ENCODE results near the gene CAMK1D. TPM values are rescaled to one million over a fixed set of nuclear protein-coding genes. Genes with fewer than 3 reads are reported as not detected.

The CAMK1D gene
- total and polyA plus RNA-seq, 3 donors from 2014 or later, result 10.0 to 14.5 (median 14.0) TPM

- no peaks in the 10 kb centered on the region for H3K9me3 ChIP-seq
- intact Hi-C loops (cut with DNase I; ENCODE audit: low total_unique reads), result no loop called here
- H3K4me1 ChIP-seq, result no peaks in the 10 kb centered on the region
- no peak for DNase-seq
- no peak for TF ChIP-seq POLR2A (IDR thresholded peaks at IDR 0.05)
- TF ChIP-seq, protein P1, sequence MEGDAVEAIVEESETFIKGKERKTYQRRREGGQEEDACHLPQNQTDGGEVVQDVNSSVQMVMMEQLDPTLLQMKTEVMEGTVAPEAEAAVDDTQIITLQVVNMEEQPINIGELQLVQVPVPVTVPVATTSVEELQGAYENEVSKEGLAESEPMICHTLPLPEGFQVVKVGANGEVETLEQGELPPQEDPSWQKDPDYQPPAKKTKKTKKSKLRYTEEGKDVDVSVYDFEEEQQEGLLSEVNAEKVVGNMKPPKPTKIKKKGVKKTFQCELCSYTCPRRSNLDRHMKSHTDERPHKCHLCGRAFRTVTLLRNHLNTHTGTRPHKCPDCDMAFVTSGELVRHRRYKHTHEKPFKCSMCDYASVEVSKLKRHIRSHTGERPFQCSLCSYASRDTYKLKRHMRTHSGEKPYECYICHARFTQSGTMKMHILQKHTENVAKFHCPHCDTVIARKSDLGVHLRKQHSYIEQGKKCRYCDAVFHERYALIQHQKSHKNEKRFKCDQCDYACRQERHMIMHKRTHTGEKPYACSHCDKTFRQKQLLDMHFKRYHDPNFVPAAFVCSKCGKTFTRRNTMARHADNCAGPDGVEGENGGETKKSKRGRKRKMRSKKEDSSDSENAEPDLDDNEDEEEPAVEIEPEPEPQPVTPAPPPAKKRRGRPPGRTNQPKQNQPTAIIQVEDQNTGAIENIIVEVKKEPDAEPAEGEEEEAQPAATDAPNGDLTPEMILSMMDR (IDR thresholded peaks at IDR 0.05), result no peak
- H3K36me3 ChIP-seq (ENCODE audit: low read depth, missing control alignments), result no peaks in the 10 kb centered on the region
- no peak overlapping the region for H3K4me3 ChIP-seq
- 81 to 87% methylated on average over 15 of the region's 15 CpGs for WGBS, 2 donors
- H3K27ac ChIP-seq, result no peak overlapping the region
- no peaks in the 10 kb centered on the region for H3K27me3 ChIP-seq
Measured at GRCh38 chr10:12597788-12598765, 248.7 kb downstream of the CAMK1D start.

DNA sequence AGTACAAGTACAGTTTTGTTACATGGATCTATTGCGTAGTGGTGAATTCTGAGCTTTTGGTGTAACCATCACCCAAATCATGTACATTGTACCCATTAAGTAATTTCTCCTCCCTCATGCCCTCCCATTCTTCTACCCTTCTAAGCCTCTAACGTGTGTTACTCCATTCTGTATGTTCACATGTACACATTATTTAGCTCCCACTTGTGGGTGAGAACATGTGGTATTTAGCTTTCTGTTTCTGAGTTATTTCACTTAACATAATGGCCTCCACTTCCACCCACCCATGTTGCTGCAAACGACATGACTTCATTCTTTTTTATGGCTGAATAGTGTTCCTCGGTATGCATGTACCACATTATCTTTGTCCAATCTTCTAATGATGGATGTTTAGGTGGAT lies 251.3 kb downstream of the CAMK1D start:
- H3K27ac ChIP-seq, result no peak overlapping the region
- 67 to 71% methylated on average over 4 of the region's 4 CpGs for WGBS, 2 donors
- no peak overlapping the region for H3K4me3 ChIP-seq
- no peak for DNase-seq
- H3K27me3 ChIP-seq, result no peaks in the 10 kb centered on the region
- intact Hi-C loops (cut with DNase I; ENCODE audit: low total_unique reads), result no loop called here
- TF ChIP-seq, protein P1 (IDR thresholded peaks at IDR 0.05), result no peak
- no peak for TF ChIP-seq POLR2A (IDR thresholded peaks at IDR 0.05)
- H3K9me3 ChIP-seq, result no peaks in the 10 kb centered on the region
- no peaks in the 10 kb centered on the region for H3K36me3 ChIP-seq (ENCODE audit: low read depth, missing control alignments)
- H3K4me1 ChIP-seq, result peaks cover 4% of the 10 kb centered on the region

DNA sequence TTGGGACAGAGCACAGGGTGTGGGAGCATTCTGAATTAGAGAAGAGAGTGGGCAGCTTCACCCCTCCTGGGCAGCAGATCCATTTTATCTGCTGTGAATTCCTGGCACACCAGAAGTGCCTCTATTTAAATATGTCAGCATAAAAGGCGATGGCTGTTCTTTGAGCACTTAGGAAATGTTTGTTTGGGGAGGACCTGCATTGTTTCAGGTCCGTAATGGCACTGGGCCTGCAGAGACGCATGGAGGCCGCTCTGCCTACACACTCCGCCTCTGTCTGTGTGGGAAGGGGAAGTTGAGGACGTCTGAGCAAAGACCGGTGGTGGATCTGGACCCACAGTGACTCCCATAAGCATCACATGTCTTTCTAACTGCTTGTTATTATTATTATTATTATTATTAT lies 253.2 kb downstream of the CAMK1D start:
- Histone ChIP-seq H3K36me3 (ENCODE audit: low read depth, missing control alignments) (no peaks in the 10 kb centered on the region), H3K4me3 (no peak overlapping the region), H3K27ac (no peak overlapping the region), H3K9me3 (no peaks in the 10 kb centered on the region), H3K4me1 (peaks cover 5% of the 10 kb centered on the region), H3K27me3 (no peaks in the 10 kb centered on the region)
- TF ChIP-seq, protein P1 (IDR thresholded peaks at IDR 0.05), result no peak
- no peak for TF ChIP-seq POLR2A (IDR thresholded peaks at IDR 0.05)
- intact Hi-C loops (cut with DNase I; ENCODE audit: low total_unique reads), result no loop called here
- 87 to 91% methylated on average over 7 of the region's 7 CpGs for WGBS, 2 donors
- no peak for DNase-seq

DNA sequence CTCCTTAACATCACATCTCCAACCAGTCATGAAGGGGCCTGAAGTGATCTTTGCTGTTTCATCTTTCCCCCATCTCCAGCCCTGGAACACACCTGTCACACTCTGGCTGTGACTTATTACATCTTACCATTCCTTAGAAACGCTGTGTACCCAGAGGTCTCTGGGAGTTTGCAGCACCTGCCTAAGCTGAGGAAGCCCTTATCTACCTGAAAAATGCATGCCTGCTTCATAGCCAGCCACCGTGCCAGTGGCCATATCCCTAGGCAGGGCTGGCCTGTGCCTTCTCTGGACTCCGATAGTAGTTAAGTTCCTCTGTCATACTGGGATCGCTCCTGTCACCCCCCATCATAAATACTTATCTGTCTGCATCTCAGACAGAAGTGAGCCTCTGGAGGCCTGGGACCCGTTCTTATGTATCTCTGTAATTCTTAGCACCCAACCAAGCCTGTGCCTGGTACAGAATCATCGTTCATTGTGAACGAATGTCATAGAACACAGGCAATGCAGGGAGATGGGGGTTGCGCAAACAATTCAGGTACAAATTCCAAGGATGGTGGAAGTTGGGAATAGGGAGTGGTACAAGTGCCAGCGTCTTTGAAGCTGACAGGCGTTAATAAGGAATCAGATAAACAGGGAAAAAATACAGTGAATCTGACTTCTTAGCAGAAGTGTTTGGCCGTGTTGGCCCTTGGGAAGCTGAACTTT lies 254.6 kb downstream of the CAMK1D start:
- TF ChIP-seq POLR2A (IDR thresholded peaks at IDR 0.05), result no peak
- TF ChIP-seq, protein P1 (IDR thresholded peaks at IDR 0.05), result no peak
- intact Hi-C loops (cut with DNase I; ENCODE audit: low total_unique reads), result no loop called here
- Histone ChIP-seq H3K36me3 (ENCODE audit: low read depth, missing control alignments) (no peaks in the 10 kb centered on the region), H3K27ac (no peak overlapping the region), H3K27me3 (no peaks in the 10 kb centered on the region), H3K4me1 (peaks cover 5% of the 10 kb centered on the region), H3K9me3 (no peaks in the 10 kb centered on the region), H3K4me3 (no peak overlapping the region)
- 89 to 95% methylated on average over 9 to 11 of the region's 11 CpGs for WGBS, 2 donors
- DNase-seq, result no peak

Measured in testis (tissue), 3 donors.